Measurements from ENCODE around the gene NOX1.

DNA sequence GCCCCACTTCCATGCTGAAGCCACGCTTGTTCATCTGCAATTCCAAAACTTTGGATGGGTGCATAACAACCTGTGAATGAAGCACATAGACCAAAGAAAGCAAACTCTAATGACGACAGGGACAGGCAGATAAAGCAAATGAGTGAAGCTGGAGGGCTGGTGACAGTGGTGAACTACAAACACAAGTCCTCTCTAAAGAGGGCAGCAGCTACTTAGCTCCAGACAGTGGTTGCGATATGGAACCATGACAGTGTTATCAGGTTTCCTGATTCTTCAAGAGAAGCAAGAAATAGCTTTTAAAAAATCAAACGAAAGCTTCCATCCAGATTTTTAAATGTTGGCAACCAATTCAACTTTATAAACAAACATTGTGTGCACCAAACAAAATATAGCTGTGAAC, 23.8 kb downstream of the NOX1 start:
- TF ChIP-seq, protein P1, sequence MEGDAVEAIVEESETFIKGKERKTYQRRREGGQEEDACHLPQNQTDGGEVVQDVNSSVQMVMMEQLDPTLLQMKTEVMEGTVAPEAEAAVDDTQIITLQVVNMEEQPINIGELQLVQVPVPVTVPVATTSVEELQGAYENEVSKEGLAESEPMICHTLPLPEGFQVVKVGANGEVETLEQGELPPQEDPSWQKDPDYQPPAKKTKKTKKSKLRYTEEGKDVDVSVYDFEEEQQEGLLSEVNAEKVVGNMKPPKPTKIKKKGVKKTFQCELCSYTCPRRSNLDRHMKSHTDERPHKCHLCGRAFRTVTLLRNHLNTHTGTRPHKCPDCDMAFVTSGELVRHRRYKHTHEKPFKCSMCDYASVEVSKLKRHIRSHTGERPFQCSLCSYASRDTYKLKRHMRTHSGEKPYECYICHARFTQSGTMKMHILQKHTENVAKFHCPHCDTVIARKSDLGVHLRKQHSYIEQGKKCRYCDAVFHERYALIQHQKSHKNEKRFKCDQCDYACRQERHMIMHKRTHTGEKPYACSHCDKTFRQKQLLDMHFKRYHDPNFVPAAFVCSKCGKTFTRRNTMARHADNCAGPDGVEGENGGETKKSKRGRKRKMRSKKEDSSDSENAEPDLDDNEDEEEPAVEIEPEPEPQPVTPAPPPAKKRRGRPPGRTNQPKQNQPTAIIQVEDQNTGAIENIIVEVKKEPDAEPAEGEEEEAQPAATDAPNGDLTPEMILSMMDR (conservative IDR thresholded peaks at IDR 0.05): no peak
- no peak for TF ChIP-seq EZH2 (IDR thresholded peaks at IDR 0.05; ENCODE audit: low read depth)

Measured in PC-9 (cell line).